GM12891 (cell line): ENCODE results near the gene GJA1.
"Not testable (repeated sequence)": the region's sequence is repeated elsewhere in the genome, so short reads cannot be mapped to it uniquely, and the experiment has no call there.

Experiments used
- DNase-seq: peaks from one replicate; pipeline ENCODE4 v3.0.0; 2011; ENCODE audit warnings: low spot score; ENCODE audit not compliant: insufficient read length
- FAIRE-seq: peaks from 2 replicates; lab custom pipeline; 2011; peaks lifted over from hg19 to GRCh38; lab: Jason Lieb, UNC
- PAX5 ChIP-seq: IDR thresholded peaks from 2 replicates; pipeline ENCODE4 v1.6.1; 2011; ENCODE audit warnings: low read length, moderate library complexity, mild to moderate bottlenecking; ENCODE audit not compliant: insufficient read depth, severe bottlenecking
- POLR2A ChIP-seq: IDR thresholded peaks from 2 replicates; pipeline ENCODE4 v1.6.1; 2011; ENCODE audit warnings: low read depth, low read length, control low read depth
- POLR2AphosphoS5 ChIP-seq: IDR thresholded peaks from 2 replicates; pipeline ENCODE4 v1.6.1; 2011; ENCODE audit warnings: low read depth, low read length, control low read depth
- POU2F2 ChIP-seq: IDR thresholded peaks from 2 replicates; pipeline ENCODE4 v1.6.1; 2011; ENCODE audit warnings: low read depth, mild to moderate bottlenecking, control low read depth, low read length, moderate library complexity
- SPI1 ChIP-seq: IDR thresholded peaks from 2 replicates; pipeline ENCODE4 v1.6.1; 2011; ENCODE audit warnings: low read depth, low read length, control low read depth
- TAF1 ChIP-seq: IDR thresholded peaks from 2 replicates; pipeline ENCODE4 v1.6.1; 2011; ENCODE audit warnings: low read depth, low read length, control low read depth

GJA1 gene

GRCh38 chr6:121436960-121437850 lies 1.8 kb downstream of the GJA1 start:
- DNase-seq, result no peak

GRCh38 chr6:121437851-121438651 lies 2.6 kb downstream of the GJA1 start:
- FAIRE-seq (no peak), DNase-seq (no peak)
- TF ChIP-seq POLR2AphosphoS5, result no peak
- no peak for TF ChIP-seq SPI1

More at GRCh38 chr6:121436960-121437850, 1.8 kb downstream of the GJA1 start:
- TF ChIP-seq PAX5 (no peak), POLR2A (no peak), POU2F2 (no peak), POLR2AphosphoS5 (no peak), SPI1 (no peak), TAF1 (no peak)
- FAIRE-seq, result no peak

- DNase-seq (no peak), FAIRE-seq (no peak)
- TF ChIP-seq TAF1, result no peak
- no peak for TF ChIP-seq SPI1
- no peak for TF ChIP-seq POLR2AphosphoS5
Observed at GRCh38 chr6:121438869-121439268, 3.4 kb downstream of the GJA1 start.

- no peak for TF ChIP-seq SPI1
- no peak for DNase-seq
Observed at GRCh38 chr6:121439475-121439874, 4.0 kb downstream of the GJA1 start.

GRCh38 chr6:121439926-121440325 lies 4.5 kb downstream of the GJA1 start:
- TF ChIP-seq POLR2AphosphoS5 (no peak), POU2F2 (no peak), TAF1 (no peak), PAX5 (no peak), POLR2A (no peak), SPI1 (no peak)
- FAIRE-seq (no peak), DNase-seq (no peak)

More at GRCh38 chr6:121439475-121439874, 4.0 kb downstream of the GJA1 start:
- no peak for FAIRE-seq

GRCh38 chr6:121441477-121441876 lies 6.0 kb downstream of the GJA1 start:
- no peak for TF ChIP-seq POLR2AphosphoS5
- no peak for TF ChIP-seq POU2F2
- no peak for TF ChIP-seq TAF1
- TF ChIP-seq SPI1, result no peak
- no peak for TF ChIP-seq POLR2A
- no peak for TF ChIP-seq PAX5
- FAIRE-seq (no peak), DNase-seq (no peak)

GRCh38 chr6:121442576-121442975 lies 7.1 kb downstream of the GJA1 start:
- FAIRE-seq, result no peak
- TF ChIP-seq POLR2A (no peak), SPI1 (no peak), PAX5 (no peak), POLR2AphosphoS5 (no peak), TAF1 (no peak), POU2F2 (no peak)
- DNase-seq, result no peak

GRCh38 chr6:121443971-121444541 lies 8.6 kb downstream of the GJA1 start:
- DNase-seq (no peak), FAIRE-seq (no peak)
- no peak for TF ChIP-seq PAX5
- TF ChIP-seq SPI1, result no peak
- TF ChIP-seq POLR2A, result no peak
- no peak for TF ChIP-seq POU2F2
- no peak for TF ChIP-seq POLR2AphosphoS5
- no peak for TF ChIP-seq TAF1

GRCh38 chr6:121446705-121447104 lies 11.3 kb downstream of the GJA1 start:
- not testable (repeated sequence) for FAIRE-seq, DNase-seq

GRCh38 chr6:121447746-121448145 lies 12.3 kb downstream of the GJA1 start:
- DNase-seq, FAIRE-seq: not testable (repeated sequence)

GRCh38 chr6:121448528-121448927 lies 13.1 kb downstream of the GJA1 start:
- FAIRE-seq, DNase-seq: not testable (repeated sequence)
